SH-SY5Y (cell line): ENCODE data around the gene TBC1D9B.

Experiments
- GATA2 ChIP-seq: IDR thresholded peaks from 2 replicates; pipeline ENCODE4 v1.6.1; 2011; ENCODE audit warnings: mild to moderate bottlenecking, low read depth, low read length
- GATA3 ChIP-seq: IDR thresholded peaks from 2 replicates; pipeline ENCODE4 v1.6.1; 2011; ENCODE audit warnings: low read depth, mild to moderate bottlenecking, low read length, moderate library complexity

Gene TBC1D9B

GRCh38 chr5:179872055-179872827 is 35.5 kb downstream of the TBC1D9B start:
- TF ChIP-seq GATA3 (no peak), GATA2 (no peak)

- TF ChIP-seq GATA2 = no peak
- no peak for TF ChIP-seq GATA3
Observed at GRCh38 chr5:179870952-179871351, 36.7 kb downstream of the TBC1D9B start.

GRCh38 chr5:179870403-179870903 is 37.2 kb downstream of the TBC1D9B start:
- TF ChIP-seq GATA2 (no peak), GATA3 (no peak)

- TF ChIP-seq GATA2 (no peak), GATA3 (no peak)
Observed at GRCh38 chr5:179869641-179870402, 37.9 kb downstream of the TBC1D9B start.

GRCh38 chr5:179869101-179869500 is 38.6 kb downstream of the TBC1D9B start:
- TF ChIP-seq GATA2 (no peak), GATA3 (no peak)

- TF ChIP-seq GATA2 (no peak), GATA3 (no peak)
Observed at GRCh38 chr5:179868541-179868940, 39.2 kb downstream of the TBC1D9B start.

GRCh38 chr5:179867476-179867875 is 40.2 kb downstream of the TBC1D9B start:
- no peak for TF ChIP-seq GATA3
- no peak for TF ChIP-seq GATA2

GRCh38 chr5:179867079-179867465 is 40.6 kb downstream of the TBC1D9B start:
- TF ChIP-seq GATA2 (no peak), GATA3 (no peak)

- TF ChIP-seq GATA2 = no peak
- TF ChIP-seq GATA3 = no peak
Observed at GRCh38 chr5:179866241-179867078, 41.2 kb downstream of the TBC1D9B start.

- TF ChIP-seq GATA2 (no peak), GATA3 (no peak)
Observed at GRCh38 chr5:179865491-179866240, 42.0 kb downstream of the TBC1D9B start.

- TF ChIP-seq GATA3 (no peak), GATA2 (no peak)
Observed at GRCh38 chr5:179864686-179865085, 43.0 kb downstream of the TBC1D9B start.

GRCh38 chr5:179863449-179864085 is 44.1 kb downstream of the TBC1D9B start:
- TF ChIP-seq GATA2 (no peak), GATA3 (no peak)

GRCh38 chr5:179862891-179863290 is 44.8 kb downstream of the TBC1D9B start:
- TF ChIP-seq GATA2 (no peak), GATA3 (no peak)
